ENCODE measurements around the gene LIPC.

The LIPC gene

GRCh38 chr15:58503139-58504027 lies 71.6 kb downstream of the LIPC start:
- FAIRE-seq (no peak), DNase-seq (ENCODE audit: insufficient read length, low spot score) (no peak)
- TF ChIP-seq POLR2A (IDR thresholded peaks at IDR 0.05; ENCODE audit: low read depth, low read length): no peak

GRCh38 chr15:58504674-58505234 lies 73.0 kb downstream of the LIPC start:
- no peak for DNase-seq (ENCODE audit: insufficient read length, low spot score)
- no peak for FAIRE-seq
- no peak for TF ChIP-seq POLR2A (IDR thresholded peaks at IDR 0.05; ENCODE audit: low read depth, low read length)

GRCh38 chr15:58505581-58505980 lies 73.8 kb downstream of the LIPC start:
- TF ChIP-seq POLR2A (IDR thresholded peaks at IDR 0.05; ENCODE audit: low read depth, low read length): no peak
- DNase-seq (ENCODE audit: insufficient read length, low spot score) (no peak), FAIRE-seq (no peak)

- TF ChIP-seq POLR2A (IDR thresholded peaks at IDR 0.05; ENCODE audit: low read depth, low read length): no peak
- no peak for DNase-seq (ENCODE audit: insufficient read length, low spot score)
- FAIRE-seq: no peak
These were observed 74.3 kb downstream of the LIPC start for GRCh38 chr15:58506064-58506490.

- no peak for DNase-seq (ENCODE audit: insufficient read length, low spot score)
- no peak for TF ChIP-seq POLR2A (IDR thresholded peaks at IDR 0.05; ENCODE audit: low read depth, low read length)
- FAIRE-seq: no peak
These were observed 75.2 kb downstream of the LIPC start for GRCh38 chr15:58506783-58507668.

- no peak for DNase-seq (ENCODE audit: insufficient read length, low spot score)
- no peak for FAIRE-seq
- no peak for TF ChIP-seq POLR2A (IDR thresholded peaks at IDR 0.05; ENCODE audit: low read depth, low read length)
These were observed 77.8 kb downstream of the LIPC start for GRCh38 chr15:58509556-58509955.

- no peak for FAIRE-seq
- TF ChIP-seq POLR2A (IDR thresholded peaks at IDR 0.05; ENCODE audit: low read depth, low read length): no peak
- DNase-seq (ENCODE audit: insufficient read length, low spot score): no peak
These were observed 79.2 kb downstream of the LIPC start for GRCh38 chr15:58510715-58511598.

GRCh38 chr15:58511599-58511987 lies 79.8 kb downstream of the LIPC start:
- TF ChIP-seq POLR2A (IDR thresholded peaks at IDR 0.05; ENCODE audit: low read depth, low read length): no peak
- DNase-seq (ENCODE audit: insufficient read length, low spot score) (no peak), FAIRE-seq (no peak)

- TF ChIP-seq POLR2A (IDR thresholded peaks at IDR 0.05; ENCODE audit: low read depth, low read length): no peak
- DNase-seq (ENCODE audit: insufficient read length, low spot score): no peak
- FAIRE-seq: no peak
These were observed 80.7 kb downstream of the LIPC start for GRCh38 chr15:58512522-58512921.

GRCh38 chr15:58513008-58513407 lies 81.2 kb downstream of the LIPC start:
- FAIRE-seq (no peak), DNase-seq (ENCODE audit: insufficient read length, low spot score) (no peak)
- no peak for TF ChIP-seq POLR2A (IDR thresholded peaks at IDR 0.05; ENCODE audit: low read depth, low read length)

GRCh38 chr15:58513726-58514336 lies 82.0 kb downstream of the LIPC start:
- no peak for DNase-seq (ENCODE audit: insufficient read length, low spot score)
- FAIRE-seq: no peak
- no peak for TF ChIP-seq POLR2A (IDR thresholded peaks at IDR 0.05; ENCODE audit: low read depth, low read length)

- FAIRE-seq: no peak
These were observed 84.0 kb downstream of the LIPC start for GRCh38 chr15:58515807-58516206.

GRCh38 chr15:58517252-58517681 lies 85.5 kb downstream of the LIPC start:
- FAIRE-seq (no peak), DNase-seq (ENCODE audit: insufficient read length, low spot score) (no peak)
- TF ChIP-seq POLR2A (IDR thresholded peaks at IDR 0.05; ENCODE audit: low read depth, low read length): no peak

More at GRCh38 chr15:58515807-58516206, 84.0 kb downstream of the LIPC start:
- no peak for TF ChIP-seq POLR2A (IDR thresholded peaks at IDR 0.05; ENCODE audit: low read depth, low read length)
- no peak for DNase-seq (ENCODE audit: insufficient read length, low spot score)
